CD4-positive, alpha-beta T cell treated with Interleukin-1 beta for 1 hour (primary cell): ENCODE measurements around the gene CPNE4.
"Not testable (repeated sequence)": the region's sequence is repeated elsewhere in the genome, so short reads cannot be mapped to it uniquely, and the experiment has no call there.

Source experiments
- DNase-seq, 2 donors: peaks; one replicate each; pipeline ENCODE4 v3.0.0-alpha.2; 2020 to 2022

The CPNE4 gene

DNA sequence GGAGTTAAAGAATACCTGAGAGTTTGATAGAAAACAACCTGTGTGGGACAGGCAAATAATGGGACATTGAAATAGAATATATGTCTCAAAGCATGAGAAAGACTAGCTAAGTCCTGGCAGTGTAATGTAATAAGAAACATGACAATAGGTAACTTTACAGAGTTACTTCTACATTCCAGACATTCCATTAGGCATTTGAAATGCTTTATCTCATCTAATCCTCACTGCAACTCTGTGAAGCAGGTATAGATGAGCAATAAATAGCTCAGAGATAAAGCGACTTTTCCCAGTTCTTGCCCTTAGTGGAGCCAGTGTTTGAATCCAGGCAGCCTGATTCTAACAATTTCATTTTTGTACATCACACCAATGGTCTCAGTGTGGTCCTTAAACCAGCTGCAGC lies 76.8 kb downstream of the CPNE4 start:
- DNase-seq = no peak

DNA sequence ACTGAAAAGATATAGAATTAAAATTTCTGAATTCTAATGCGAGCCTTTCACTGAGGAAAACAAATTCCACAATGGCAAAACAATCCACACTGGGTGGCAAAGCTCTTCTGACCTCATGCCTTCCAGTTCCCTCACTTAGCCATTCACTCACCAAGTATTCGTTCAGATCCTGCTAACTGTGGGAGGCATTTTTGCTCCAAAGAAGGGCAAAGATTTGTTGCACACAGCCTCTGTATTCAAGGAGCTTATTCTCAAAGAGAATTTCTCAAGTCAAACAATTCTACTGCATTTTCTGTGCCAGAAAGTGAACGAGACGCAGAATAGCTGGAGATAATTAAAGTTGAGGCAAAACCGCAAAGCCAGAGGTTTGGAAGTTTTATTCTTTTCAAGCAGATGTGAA lies 77.3 kb downstream of the CPNE4 start:
- DNase-seq = no peak

DNA sequence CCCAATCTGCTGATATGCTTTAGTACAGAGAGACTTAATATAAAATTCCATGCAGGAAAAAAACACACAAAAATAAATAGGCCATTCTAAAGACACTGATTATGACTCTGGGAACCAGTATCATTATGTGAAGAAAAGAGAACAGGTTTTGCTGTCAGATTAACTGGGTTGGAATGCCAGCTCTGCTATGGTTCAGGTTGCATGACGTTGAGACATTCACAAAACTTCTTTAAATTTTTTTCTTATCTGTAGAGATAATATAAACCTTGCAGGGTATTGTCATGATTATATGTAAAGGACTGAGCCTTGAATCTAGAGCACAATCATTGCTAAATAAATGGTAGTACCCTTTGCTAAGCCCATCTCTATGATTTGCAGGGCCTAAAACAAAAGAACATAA lies 86.0 kb downstream of the CPNE4 start:
- DNase-seq = no peak

DNA sequence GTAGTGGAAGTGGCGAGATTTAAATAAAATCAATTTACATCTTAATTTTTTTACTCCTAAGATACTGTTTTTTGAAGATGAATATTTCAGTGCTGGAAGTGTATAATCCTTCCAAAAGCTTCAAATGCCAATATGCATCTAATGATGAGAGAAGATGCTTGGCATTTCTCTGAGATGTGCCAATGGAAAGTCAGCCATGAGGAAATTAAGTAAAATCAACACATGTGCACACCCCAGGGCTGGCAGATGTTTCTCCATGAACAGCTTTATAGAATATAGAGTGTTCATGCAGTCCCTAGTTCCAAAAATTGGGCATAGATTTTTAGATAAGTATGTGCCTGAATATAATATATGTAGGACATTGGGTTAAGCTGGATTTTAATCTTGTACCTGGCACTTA lies 90.1 kb downstream of the CPNE4 start:
- no peak for DNase-seq

DNA sequence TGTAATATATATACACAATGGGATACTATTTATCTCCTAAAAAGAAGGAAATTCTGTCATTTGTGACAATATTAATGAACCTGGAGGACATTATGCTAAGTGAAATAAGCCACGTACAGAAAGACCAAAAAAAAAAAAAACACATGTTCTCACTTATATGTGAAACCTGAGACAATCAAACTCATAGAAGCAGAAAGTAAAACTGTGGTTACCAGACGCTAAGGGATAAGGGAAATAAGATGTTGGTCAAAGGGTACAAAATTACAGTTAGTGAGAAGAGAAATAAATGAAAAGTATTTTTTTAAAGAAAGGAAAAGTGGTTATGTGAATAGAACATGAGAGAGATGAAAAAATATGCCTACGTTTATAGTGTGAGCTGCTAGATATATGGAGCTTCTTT lies 101.1 kb downstream of the CPNE4 start:
- DNase-seq = no peak

DNA sequence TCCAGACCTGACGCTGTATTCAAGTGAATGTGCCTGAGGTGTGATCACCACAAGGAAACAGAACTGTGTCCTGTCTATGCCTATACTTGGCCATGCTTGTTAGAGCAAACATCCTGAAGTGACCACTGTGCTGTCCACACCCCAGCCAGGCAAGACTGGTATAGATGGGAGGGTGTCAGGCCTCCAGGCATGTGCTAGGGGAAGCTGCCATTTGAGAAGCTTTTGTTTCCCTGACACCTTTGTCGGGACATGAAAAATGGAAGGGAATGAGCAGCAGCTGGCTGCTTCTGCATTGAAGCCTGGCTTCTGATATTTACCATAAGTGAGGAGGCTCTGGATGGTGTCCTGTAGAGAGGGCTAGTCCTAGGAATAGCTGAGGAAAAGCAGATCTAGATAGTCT lies 106.2 kb downstream of the CPNE4 start:
- no peak for DNase-seq

DNA sequence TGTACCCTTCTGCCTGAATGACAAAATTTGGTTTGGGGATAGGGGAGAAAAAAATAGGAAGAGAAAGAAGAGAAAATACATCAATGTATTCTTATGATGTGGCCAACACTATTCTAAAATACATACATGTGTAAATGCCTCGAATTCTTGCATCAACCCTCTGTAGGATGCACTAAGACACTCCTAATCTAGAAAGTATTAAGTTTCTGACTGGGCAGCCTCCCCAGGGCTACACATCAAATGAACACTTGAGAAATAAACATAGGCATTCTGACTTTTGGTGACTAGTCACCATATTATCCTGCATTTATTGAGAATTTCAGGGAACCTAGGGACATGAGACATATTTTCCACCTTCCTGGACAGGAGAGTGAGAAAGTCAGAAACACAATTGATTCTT lies 109.2 kb downstream of the CPNE4 start:
- DNase-seq = no peak

DNA sequence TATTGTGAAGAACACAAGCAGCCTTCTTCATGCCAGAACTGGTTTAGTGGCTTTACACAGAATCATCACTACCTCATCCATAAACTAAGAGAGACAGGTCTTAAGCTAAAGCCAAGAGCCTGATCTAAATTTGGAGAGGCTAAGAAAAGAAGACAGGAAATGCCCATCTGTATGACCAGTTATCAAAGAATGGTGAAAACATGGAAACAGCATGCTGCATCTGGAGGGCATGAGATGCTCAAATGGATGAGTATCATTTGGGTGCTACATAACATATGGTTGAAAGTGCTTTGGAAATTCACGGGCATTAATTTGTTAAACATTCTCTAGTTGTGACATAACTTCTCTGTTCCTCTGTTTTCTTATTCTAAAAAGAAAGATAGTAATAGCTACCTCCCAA lies 112.5 kb downstream of the CPNE4 start:
- DNase-seq = no peak

DNA sequence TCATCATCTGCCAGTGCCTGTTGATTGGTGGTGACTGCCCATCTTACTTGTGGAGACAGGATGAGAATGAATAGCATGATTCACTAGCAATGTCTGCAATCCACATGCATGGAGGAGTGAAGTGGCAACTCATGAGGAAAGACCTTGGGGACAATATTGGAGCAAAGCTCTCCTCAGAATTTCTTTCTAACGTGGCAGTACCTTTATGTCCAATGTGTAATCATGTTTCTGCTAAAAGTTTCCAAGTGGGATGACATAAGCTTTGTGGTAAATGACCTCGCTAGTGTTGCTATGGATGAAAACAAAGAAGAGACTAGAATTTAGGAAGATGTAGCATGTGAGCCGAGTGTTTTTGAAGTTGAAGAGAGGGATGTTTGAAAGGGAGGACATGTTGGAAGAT lies 117.8 kb downstream of the CPNE4 start:
- DNase-seq = no peak

DNA sequence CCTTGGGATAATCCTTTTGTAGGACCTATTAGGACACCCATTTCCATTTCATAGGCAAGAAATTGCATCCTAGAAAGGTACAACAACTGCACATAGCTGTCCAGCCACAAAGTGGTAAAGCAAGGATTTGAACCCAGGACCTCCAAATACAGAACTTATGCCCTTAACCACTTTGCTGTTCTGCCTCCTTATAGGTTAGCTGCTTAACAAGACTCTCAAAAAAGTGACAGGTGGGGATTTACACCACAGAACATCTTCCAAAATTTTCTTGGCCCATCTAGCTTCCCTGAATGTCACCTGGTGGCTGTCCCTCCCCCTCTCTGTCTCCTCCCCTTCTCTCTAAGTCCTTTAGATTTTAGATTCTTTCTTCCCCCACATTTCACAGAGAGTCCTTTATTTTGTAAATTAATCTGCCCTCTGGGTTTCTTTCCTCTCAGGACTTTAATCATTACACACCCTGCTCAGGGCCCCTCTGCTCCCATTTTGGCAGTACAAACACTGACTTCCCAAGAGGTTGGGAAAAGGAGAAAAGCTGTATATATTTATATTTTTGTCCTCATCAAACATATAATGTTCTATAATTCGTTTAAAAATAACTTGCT lies 120.6 kb downstream of the CPNE4 start:
- DNase-seq = no peak

DNA sequence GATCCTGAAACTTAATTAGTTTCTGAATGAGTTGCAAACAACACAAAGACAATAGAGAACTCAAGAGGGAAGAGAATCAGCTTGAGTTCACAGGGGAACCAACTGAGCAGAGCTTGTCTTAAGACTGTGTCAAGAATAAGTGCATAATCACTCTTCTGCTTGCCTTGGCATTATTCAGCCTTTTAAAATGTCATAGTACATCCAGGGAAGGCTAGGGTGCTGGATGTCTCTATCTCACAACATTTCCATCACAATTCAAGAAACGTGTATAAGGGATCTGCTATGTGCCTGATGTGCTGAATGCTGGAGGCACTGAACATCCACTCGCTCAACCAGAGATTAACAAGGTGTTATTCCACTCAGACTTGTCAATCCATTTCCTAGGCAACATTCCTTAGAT lies 122.6 kb downstream of the CPNE4 start:
- DNase-seq = no peak

DNA sequence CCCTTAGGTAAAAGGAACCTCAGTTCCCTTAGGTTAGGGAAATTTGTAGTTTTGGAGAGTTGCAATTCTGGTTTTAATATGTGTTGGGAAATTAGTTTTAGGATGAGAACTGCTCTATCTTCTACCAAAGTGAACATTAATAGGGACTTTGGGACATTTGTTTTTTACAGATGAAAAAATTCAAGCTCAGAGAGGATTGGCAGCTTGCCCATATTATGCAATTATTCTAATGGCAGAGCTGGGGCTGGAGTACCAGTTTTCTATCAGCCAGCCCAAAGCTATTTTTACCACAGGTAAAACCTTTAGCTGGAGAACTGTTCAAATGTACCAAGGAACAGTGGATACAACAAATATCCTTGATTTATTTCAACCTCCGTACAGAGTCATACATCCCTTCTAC lies 127.0 kb downstream of the CPNE4 start:
- DNase-seq = no peak

DNA sequence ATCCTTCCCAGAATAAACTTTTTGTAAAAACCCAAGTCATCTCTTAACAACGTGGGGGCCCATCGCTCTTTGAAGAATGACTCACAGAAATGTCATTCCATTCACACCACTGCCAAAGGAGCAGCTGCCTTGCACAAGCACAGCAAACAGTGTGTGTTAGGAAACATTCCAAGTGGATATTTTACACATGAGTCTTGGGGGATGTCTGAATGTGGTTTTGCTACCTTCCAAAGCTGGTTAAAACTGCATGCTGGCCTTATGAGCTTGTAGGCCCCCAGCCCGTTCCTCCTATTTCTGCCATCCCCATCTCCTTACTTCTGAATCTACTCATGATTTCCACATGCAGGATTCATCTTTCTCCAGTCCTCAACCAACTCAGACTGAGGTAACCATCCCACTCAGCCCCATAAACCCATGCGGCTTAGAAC lies 130.8 kb downstream of the CPNE4 start:
- no peak for DNase-seq

DNA sequence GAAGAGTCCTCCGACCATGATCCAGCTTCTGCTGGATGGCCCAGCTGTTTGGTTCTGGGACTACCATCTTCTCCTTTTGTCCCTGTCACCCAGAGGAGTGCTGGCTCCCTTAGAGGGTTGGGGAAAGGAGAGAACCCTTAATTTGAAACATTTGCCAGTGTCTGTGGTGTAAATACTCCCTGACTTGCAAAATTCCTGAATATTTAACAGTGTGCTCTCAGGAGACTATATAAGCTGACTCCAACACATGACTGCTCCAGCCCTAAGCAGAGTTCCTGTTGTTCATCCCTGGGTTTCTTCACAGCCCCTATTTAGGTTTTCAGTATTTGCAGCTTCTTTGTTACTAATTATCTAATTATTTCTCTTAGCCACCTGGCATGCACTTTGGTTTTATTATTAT lies 133.1 kb downstream of the CPNE4 start:
- DNase-seq = no peak

DNA sequence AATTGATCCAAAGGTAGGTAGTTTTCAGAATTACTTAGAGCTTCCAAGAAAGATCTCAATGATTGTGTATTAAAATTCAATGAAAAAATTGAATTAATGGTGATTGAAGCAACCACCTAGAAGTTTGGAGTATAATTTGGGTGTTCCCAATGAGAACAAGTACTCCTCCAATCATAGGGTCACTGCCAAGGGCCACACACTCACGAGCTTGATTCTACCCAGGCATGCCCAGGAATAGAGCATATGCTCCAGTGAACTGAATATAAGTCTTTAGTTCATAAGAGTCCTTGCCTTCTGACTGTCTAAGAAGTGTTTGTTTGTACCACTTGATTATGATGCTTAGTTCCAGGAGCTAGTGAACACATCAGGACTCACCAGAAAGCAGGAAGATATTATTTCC lies 133.9 kb downstream of the CPNE4 start:
- DNase-seq = no peak

DNA sequence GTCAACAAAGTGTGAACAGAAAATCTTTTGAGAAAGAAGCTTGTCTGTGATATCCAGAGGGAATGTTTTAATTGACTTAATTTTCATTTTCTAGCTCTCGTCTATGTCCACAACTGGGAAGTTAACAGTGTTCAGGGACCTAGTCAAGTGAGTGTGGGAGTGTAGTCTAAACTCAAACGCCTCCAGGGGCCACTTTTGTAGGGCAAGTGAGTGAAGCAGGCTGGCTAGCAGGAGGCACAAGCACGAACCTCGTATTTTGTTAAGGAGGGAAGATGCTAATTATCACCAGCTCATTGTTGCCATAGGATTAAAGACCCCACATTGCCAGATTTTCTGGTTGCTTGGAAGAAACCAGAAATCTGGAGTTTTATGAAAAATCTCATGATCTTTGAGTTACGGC lies 135.8 kb downstream of the CPNE4 start:
- DNase-seq = no peak

DNA sequence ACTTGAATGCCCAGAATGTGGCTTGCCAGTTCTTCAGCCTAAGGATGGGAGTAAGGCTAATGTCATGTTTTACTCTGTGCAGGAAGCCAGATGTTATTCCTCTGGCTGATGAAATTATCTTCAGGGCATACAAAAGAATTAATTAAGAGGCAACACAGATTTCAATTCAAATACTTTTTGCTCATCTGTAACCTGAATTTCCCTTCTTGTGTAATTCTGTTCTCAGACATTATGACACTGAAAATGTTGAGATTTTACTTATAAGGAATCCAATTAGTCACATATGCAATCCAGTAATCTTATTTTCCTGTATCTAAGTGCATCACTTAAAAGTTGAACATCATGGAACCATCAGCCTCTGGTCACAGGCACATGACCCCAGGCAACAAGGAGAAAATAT lies 136.5 kb downstream of the CPNE4 start:
- no peak for DNase-seq

DNA sequence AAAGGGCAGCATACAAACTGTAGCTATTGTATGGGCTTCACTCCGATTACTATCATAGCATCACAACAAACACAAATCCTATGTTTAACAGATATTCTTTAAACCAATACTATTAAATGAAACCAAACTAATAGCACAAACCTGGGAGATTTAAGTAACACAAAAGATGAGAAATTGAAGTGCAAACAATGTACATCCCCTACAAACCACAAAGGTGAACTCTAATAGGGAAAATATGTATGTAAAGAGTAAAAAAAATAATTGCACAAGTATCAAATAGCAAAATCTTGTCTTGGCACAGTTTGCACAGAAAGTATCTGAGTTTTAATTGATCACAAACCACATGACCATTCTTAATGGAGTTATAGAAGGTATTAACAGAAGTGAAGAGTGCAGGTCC lies 138.5 kb downstream of the CPNE4 start:
- no peak for DNase-seq

DNA sequence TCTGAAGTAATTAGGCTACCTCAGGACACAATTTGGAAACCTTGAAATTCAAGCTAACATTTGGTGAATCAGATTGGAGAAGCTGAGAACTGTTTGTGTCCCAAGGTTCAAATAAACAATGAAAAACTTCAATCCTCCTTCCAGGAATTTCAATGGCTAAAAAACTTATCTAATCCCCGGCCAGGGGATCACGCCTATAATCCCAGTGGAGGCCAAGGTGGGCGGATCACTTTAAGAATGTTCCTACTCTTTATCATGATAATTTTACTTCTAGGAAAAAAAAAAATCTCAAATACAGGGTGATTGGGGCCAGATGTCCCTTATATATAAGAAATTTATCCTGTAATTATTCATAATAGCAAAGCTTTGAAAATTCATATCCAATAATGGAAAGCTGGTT lies 139.0 kb downstream of the CPNE4 start:
- no peak for DNase-seq

DNA sequence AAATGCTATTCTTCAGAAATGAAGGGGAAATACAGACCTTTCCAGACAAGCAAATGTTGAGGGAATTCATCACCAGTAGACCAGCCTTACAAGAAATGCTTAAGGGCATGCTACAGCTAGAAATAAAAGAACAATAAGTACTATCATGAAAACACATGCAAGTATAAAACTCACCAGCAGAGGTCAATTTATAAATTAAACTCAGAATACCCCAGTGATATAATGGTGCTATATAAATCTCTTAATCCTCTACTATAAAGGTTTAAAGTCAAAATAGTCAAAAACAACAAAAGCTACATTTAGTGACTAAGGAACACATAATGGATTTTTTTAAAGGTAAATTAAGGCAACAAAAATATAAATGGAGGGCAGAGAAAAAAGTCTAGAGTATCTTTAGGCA lies 142.5 kb downstream of the CPNE4 start:
- no peak for DNase-seq

DNA sequence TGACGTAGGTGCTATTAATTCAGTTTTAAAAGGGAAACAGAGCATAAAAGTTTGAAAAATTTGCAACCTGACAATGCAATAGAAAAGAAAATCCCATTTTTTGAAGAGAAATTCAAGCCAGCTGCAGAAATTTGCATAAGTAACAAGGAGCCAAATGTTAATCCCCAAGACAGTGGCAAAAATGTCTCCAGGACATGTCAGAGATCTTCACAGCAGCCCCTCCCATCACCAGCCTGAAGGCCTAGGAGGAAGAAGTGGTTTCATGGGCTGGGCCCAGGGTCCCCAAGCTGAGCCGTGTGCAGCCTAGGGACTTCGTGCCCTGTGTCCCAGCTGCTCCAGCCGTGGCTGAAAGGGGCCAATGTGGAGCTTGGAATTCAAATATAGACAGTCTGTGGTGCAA lies 148.9 kb downstream of the CPNE4 start:
- not testable (repeated sequence) for DNase-seq

DNA sequence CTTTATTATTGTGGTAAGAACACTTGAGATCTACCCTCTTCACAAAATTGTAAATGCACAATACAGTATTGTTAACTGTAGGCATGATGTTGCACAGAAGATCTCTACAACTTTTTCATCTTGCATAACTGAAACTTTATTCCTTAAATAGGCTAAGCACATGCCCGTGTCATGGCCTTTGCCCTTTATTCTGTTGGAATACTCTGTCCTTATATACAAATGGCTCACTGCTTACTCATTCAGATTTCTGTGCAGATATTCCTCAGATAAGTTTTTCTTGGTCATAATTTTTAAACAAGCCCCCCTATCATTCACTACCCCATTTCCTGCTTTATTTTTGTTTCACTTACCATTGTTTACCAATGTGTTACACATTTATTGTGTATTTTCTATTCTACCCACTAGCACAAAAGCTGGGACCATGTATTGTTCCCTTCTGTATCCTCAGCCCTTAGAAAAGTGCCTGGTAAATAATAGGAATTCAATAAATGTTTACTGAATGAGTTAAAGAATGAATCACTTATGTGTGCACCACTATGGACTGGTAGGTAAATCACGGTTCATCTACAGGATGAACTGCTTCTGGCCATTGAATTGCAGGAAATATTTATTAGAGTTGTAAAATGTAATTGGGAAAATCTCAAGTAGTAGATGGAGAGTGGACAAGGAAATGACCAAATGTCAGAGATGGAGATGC lies 151.0 kb downstream of the CPNE4 start:
- no peak for DNase-seq

DNA sequence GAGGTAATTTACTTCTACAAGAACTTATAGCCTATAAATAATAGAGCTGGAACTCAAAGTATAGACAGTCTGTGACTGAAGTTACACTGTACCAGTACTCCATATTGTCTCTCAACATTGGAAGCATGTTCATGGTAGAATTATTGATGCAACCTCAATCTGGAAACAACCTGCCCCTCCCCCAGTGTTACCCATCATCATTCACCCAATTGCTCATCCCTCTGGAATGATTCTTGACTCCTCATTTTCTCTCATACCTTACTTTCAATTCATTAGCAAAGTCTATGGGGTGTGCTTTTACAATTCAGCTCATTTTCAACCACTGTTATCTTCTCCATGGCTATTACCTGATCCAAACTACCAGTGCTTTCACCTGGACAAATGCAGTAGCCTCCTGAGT lies 151.7 kb downstream of the CPNE4 start:
- DNase-seq = no peak

DNA sequence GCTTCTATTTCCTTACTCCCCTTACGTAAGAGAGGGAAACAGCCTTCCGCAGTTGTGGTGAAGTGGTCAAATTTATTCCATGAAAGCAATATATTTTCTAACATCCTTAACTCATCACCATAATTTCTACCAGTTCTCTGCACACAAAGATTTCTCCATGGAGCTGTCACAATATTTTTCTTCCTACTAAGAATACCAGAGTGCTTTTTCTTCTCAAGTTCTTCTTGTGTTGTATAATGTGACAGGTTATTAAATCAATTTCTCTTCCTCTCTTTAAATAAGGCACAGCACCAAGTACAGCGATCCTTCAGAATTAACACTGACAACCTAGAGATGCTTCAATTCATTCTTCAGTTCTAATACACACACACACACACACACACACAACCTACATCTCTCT lies 153.0 kb downstream of the CPNE4 start:
- DNase-seq = no peak

DNA sequence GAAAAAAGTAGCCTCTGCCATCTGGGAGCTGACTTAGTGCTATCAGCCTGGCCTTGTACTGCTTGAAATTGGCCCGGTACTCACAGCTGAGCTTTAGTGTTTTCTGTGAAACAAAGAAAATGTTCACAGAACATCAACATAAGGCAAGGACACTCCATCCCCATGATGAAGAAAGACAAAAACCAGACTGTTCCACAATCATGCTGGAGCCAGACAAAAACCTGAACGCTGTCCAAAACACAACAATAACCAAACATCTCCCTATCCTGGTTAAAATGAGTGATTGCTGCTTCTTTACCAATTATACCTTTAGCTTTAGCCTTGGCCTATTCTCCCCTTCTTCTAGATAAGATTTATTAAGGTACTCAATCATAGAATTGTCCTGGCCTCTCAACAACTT lies 153.9 kb downstream of the CPNE4 start:
- no peak for DNase-seq
